CD4-positive, alpha-beta T cell treated with Interleukin-2 at 100 ng/mL for 4 hours (primary cell): ENCODE measurements around the gene TMEM92.
"Not testable (repeated sequence)": the region's sequence is repeated elsewhere in the genome, so short reads cannot be mapped to it uniquely, and the experiment has no call there.

Experiments
- DNase-seq: peaks from one replicate; pipeline ENCODE4 v3.0.0-alpha.2; 2020; ENCODE audit warnings: low spot score

TMEM92 gene

DNA sequence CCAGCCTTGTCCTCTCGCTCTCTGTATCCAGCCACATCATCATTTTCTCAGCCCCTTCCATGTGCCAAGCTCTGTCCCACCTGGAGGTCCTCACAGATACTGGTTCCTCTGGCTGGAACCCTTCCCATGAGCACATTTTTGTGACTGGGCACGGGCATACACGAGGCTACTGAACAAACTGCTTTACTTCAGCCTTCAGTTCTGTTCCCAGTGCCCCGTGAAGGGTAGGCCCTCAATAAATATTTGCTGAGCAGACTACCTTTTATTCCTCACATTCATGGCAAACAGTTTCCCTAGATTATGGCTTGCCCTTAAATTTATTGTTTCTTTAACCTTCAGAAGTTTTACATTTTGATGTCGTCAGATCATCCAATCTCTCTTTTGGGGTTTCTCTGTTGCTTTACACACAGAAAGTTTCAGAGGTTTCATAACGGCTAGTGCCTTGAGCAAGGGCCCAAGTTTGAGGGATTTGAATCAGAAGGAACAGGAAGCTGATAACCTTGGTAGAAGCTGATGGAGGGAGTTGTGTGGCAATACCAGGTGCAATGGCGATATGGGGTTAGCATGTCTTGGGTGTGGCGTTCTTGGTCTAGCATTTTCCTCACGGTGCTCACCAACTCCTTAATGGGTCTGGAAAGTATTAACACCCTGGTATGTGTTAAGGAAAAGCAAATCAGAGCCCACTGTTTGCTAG is 27.8 kb downstream of the TMEM92 start:
- no peak for DNase-seq

DNA sequence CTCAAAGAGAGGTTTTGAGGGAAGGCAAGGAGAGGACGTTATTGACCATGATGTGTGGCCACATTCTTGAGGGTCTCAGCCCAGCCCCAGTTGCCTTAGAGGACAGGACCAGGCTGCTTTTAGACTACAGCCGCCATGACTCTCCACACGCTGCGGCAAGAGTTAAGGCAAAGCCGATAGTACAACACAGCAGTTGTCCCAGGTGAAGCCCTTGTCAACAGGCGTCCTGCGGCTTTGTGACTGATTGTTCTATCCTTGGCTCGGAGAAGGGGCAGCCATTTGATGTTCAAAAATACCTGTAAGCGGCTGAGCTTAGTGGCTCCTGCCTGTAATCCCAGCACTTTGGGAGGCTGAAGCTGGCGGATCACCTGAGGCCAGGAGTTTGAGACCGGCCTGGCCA is 28.8 kb downstream of the TMEM92 start:
- DNase-seq = no peak

- DNase-seq = no peak
Measured at GRCh38 chr17:50303596-50303995, 29.3 kb downstream of the TMEM92 start.

DNA sequence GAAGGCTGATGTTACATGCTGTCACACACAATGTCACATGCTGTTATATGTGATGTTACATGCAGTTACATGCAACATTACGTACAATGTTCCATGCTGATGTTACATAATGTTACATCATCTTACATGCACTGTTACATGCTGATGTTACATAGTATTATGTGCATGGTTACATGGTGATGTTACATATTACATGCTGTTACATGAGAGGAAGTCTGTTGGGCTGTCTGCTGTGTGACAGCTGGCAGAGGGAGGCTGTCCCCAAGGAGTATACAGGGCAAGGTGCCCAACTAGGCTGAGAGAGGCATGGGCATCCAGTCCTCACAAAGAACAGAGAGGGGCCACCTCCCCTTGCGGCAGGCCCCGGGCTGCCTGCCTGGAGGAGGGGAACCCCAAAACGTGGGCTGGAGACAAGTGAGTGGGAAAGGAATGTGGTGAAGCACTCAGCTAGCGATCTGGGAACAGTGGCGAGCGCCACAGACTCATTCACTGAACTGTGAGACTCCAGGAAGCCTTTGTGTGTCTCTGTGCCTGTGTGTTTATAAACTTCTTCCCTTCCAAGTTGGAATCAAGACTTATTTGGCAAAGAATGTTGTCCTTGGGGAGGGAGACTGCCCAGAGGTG is 30.6 kb downstream of the TMEM92 start:
- no peak for DNase-seq

GRCh38 chr17:50307654-50308053 is 33.4 kb downstream of the TMEM92 start:
- no peak for DNase-seq

- DNase-seq = no peak
Measured at GRCh38 chr17:50308666-50309065, 34.4 kb downstream of the TMEM92 start.

DNA sequence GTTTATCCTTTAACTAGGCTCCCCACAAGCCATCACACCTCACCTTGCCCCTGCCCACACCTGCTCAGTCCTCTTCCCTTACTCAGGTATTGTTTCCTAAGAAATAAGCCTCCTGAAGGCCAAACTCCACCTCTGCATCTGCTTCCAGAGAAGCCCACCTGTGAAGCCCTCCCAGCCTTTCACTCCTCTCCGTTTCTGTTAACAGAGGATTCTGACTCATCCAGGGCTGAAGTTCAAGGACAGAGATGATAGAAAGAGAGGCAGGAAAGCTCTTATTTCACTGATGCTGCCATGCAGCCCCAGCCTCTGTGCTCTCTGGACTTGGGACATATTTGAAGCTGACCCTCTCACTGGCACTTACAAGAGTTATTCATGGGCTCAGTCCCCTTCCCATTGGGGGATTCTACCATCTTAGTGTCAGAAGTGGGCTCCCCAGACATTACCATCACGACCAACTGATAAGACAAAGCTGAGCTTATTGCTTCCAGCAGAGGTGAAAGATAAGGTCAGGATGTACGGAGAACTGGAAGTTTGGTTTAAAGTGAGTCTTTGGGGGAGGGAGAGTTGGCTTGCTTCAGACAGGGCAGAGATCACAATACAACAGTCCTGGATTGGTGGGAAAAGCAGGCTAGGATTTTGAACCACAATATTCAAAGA is 36.3 kb downstream of the TMEM92 start:
- no peak for DNase-seq

DNA sequence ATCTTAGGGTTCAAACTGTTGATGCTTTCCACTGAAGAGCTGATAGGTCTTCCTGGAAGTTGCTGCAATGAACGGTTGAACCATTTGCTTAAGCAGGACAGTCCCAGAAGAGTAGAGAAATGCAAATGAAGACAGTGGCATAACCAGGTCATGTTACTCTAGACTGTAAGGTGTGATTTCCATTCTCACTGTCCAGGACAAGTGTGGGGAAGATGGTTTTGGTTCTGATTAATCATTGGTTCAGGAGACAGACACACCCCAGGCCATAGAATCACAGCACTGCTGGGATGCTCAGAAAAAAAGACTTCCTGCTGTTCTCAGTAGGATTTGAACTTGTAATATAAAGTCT is 36.8 kb downstream of the TMEM92 start:
- DNase-seq = no peak

- DNase-seq = no peak
Measured at GRCh38 chr17:50311483-50311882, 37.2 kb downstream of the TMEM92 start.

DNA sequence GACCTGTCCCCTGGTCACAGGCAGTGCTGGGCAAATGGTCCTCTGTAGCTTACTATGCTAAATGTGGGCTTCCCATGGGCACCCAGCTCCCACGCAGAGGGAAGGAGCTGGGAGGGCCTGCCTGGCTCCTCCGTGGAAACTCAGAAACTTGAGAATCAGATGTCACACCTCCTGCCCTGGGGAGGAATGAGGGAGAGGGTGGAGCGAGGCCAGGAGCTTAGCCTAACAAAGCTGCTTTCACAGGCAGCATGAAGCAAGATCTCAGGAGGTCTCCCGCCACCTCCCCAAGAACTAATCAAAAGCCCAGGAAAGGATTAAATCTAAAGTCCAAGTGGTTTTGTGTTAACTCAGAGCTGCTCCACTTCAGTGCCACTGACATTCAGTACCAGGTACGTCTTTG is 38.0 kb downstream of the TMEM92 start:
- no peak for DNase-seq

GRCh38 chr17:50314456-50315011 is 40.3 kb downstream of the TMEM92 start:
- no peak for DNase-seq

DNA sequence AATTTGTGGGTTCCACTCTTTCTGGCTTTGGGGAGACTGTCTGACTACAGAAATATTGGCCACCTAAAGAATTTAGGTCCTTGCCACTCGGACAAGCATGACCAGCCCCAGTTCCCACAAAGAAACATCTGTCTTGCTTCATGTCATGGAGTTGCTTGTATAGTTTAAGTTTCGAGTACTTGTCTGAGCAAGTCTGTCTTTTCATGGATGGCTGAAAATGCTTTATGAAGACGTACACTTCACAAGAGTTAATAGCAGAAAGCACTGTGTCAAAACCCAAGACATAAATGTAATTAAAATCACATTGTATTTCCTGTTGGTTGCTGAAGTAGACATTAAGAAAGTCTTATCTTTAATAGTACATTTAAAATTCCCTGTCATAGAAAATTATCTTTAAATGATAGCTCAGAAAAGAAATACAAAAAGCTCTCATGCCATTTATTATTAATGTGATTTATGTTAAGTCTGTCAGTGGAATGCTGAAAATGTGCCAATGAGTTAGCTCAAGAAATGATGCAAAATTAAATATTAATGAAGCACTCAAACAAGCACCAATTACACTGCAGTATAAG is 41.8 kb downstream of the TMEM92 start:
- no peak for DNase-seq

- DNase-seq = not testable (repeated sequence)
Measured at GRCh38 chr17:50316660-50317059, 42.4 kb downstream of the TMEM92 start.

- no peak for DNase-seq
Measured at GRCh38 chr17:50317121-50317520, 42.9 kb downstream of the TMEM92 start.

DNA sequence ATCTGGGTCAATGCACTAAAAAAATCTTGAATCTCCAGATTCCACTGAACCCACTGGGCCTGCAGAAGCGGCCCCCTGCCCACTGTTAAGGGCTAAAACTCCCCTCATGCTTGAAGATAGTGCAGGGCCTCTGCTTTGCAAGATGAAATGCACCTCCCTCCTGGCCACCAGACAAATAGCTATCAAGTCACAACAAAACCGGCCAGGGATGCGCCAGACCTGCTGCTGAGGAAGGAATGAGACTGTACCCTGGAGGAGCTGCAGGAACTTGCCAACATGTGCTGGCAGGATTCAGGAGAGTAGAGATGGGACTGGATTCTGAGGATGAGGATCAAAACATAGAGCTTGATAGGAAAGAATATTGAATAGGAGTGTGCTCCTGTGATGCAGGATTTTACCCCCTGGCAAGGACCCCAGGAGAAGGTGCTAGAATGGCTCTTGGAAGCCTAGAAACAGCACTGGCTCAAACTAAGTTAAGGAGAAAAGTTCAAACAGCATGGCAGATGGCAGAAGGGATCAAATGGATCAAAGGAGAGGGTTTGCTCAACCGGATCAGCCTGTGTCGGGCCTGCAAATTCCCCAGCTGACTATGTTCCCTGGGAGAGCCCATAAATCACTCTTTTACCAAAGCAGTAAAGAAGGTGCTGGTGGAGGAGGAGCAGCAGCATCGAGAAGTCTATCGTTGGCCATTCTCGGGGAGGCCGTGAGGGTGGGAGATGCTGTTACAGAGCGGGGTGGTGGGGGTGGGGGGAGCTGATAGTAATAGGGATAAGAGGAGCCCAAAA is 44.4 kb downstream of the TMEM92 start:
- DNase-seq = no peak

DNA sequence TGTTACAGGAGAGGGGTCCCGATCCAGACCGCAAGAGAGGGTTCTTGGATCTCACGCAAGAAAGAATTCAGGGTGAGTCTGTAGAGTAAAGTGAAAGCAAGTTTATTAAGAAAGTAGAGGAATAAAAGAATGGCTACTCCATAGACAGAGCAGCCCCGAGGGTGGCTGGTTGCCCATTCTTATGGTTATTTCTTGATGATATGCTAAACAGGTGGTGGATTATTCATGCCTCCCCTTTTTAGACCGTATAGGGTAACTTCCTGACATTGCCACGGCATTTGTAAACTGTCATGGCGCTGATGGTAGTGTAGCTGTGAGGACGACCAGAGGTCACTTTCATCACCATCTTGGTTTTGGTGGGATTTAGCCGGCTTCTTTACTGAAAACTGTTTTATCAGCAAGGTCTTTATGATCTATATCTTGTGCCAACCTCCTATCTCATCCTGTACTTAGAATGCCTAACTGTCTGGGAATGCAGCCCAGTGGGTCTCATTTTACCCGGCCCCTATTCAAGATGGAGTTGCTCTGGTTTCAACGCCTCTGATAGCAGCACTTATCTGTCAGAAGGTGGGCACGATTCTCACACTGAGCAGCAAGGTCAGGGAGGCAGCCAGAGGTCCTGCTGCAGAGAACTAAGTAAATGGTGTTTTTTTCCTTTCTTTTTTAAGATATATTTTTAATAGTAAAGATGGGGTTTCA is 45.2 kb downstream of the TMEM92 start:
- DNase-seq = no peak

DNA sequence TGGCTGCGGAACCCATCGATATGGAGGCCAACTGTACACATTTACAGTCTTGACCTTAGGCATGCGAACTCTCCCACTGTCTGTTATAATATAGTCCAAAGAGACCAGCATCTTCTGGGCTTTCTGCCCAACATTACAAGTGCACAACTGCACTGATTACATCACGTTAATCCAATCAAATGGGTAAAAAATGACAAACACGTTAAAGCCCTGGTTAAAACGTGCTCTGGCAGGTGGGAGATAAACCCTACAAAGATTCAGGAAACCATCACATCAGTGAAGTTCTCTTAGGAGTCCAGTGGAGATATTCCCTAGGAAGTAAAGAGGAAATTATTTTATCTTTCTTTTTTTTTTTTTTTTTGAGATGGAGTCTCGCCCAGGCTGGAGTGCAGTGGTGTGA is 48.0 kb downstream of the TMEM92 start:
- no peak for DNase-seq

- DNase-seq = no peak
Measured at GRCh38 chr17:50323060-50323459, 48.8 kb downstream of the TMEM92 start.

GRCh38 chr17:50325906-50326305 is 51.6 kb downstream of the TMEM92 start:
- no peak for DNase-seq

GRCh38 chr17:50326831-50327364 is 52.6 kb downstream of the TMEM92 start:
- DNase-seq = no peak
